HuH-7 (cell line): ENCODE results near the gene TMEM212.
A peak's percentile ranks its signal among the peaks of the same experiment; 100 is the strongest.

ENCODE experiments used
- DNase-seq: peaks from one replicate; pipeline ENCODE4 v3.0.0; 2011; ENCODE audit warnings: low spot score

The TMEM212 gene

DNA sequence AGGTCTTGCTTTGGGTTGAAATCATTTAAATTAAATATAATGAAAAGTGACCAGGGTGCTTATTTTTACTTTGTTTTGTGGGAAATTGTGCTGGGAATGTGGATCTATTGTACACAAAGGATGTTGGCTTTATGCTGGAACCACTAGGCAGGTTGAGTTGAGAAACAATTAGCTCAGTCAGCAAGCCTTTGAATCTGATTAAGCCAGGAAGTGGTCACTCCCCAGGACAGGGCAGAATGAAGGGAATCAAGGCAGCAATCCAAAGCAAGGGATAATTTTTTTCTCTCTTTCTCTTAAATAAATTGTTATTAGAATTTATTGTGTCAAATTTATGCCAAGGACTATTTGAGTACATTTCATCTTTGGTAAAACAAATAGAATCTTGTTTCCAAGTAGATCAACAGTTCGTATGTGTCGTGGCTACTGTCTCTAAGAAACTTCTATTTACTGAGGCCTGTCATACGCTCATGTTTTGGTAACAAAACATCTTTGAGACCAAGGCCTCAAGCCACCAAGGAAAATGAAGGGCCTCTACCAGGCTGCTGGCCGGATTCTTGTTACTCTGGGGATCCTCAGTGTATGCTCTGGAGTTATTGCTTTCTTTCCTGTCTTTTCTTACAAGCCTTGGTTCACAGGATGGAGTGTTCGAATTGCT, at the start of gene TMEM212:
TSS of gene TMEM212 (plus strand) at position 486 of the 655 bp plus-strand sequence. CDS start at position 521, 35 bp downstream.
- no peak for DNase-seq

DNA sequence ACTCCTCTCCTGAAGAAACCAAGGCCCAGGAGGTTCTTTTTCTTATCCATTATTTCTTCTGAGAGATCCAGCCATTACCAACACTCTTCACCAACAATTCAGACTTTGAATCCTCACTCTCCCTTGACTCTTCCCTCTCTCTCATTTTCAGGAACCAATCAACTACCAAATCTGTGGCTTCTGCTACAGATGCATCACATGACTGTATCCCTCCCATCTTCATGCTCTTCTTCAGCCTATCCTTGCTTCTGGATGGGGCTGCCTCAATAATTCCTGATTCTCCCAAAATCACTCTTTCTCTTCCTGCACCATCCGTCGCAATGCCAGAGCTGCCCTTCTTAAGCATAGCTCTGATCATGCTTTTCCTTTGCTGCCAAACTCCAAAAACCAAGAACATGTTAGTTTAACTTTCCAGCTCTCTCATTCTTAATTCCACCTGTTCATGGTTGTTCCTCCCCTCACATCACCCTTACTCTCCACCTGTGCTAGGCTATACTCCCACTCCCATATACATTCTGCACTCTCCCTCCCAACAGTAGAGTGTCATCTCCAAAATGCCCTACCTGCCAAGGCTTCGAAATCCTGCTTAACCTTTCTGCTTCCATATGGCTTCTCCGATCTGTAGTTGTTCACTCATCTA, 46.4 kb upstream of the TMEM212 start:
- DNase-seq: no peak

DNA sequence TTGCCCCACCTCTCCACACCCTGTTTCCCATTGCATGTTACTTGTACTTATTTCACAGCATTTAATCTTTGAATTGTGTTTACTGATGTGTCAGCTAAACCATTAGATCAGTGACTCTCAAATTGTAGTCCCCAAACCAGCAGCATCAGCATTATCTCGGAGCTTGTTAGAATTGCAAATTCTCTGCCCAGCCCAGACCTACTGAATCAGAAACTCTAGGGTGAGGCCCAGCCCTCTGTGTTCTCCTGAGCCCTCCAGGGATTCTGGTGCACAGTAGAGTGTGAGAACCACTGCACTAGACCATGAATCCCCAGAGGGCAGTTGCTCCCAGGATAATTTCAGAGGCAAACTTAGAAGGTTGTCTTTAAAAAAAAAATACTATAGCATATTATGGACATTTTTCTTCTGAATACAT, 45.9 kb upstream of the TMEM212 start:
- no peak for DNase-seq

DNA sequence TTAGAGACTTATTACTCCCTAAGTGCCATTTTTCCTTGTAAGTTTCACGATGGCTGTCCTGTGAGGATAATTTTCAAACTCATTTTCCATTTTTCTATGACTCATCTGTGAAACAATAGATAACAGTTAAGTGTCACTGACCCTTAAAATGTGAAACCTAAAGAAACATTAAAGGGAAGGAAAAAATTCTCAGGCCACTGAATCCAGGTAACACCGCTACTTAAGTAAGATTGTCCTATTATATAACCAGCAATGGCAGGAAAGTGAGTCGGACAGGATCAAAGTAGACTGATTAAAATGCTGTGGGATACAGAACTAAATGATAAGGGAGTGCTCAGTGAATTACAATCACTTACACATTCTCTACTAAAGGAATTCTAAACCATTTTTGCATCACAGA, 45.3 kb upstream of the TMEM212 start:
- no peak for DNase-seq

DNA sequence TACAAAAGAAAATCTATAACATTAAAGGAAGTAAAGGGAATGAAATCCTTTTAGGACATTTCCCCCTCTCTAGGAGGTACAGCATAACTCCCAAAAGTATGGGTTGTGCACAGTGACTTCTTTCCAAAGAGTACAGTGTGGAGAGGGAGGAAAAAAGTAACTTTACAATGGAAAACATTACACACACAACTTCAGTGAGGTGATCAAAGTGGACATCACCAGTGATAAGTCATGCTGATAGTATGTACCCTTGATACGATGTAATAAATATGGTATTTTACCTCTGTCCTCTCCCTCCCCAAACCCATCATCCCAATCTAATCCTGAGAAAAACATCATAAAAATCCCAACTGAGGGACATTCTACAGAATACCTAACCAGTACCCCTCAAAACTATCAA, 43.6 kb upstream of the TMEM212 start:
- no peak for DNase-seq

DNA sequence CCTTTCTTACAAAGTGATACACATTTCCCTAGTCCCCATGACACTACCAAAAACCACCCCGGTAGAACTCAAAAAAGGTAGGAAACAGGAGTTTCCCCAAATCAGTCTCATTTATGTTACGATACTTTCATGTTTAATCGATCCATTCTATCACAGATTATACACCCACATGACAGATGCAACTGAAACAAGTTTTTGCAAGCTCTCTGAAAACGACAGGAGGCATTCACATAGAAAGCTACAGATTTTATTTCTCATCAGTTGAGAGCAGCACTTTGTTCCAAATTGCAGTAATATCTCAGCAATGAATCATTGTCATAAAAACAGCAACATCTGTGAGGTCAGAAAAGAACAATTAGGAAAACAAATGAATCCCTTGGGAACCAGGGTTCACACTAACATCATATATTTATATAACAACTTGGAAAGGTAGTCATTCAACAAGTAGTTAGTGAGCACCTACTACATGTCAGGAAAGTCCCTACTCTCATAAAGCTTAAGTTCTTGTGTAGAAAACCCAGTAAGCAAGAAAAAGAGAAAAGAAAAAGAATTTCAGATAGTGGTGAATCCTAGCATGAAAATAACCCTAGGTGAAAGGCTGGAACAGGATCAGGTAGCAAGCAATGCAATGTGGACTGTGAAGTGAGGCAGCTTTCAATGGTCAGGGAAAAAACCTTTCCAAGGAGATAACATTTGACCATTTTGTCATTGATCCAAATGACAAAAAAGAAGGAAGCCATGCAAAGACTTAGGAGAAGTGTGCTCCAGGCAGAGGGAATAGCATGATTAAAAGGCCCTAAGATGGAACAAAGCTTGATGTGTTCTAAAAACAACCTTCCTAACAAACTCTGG, 41.2 kb upstream of the TMEM212 start:
- no peak for DNase-seq

DNA sequence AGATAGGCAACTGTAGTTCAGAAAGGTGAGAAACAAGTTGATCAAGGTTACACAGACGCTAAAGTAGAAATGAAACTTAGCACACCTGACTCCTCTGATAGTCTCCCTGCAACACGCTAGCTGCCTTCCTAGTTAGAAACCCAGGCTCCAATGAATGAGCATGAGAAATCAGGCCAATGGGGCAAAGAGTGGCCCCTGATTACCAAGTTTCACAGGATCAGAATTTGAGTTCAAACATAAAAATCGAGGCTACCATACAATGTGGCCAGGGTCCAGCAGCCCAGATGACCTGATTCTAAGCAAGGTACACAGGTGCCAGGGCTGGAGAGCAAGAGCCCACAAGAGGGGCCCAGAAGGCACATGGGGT, 40.6 kb upstream of the TMEM212 start:
- DNase-seq: no peak

GRCh38 chr3:171803044-171803443, 40.1 kb upstream of the TMEM212 start:
- no peak for DNase-seq

DNA sequence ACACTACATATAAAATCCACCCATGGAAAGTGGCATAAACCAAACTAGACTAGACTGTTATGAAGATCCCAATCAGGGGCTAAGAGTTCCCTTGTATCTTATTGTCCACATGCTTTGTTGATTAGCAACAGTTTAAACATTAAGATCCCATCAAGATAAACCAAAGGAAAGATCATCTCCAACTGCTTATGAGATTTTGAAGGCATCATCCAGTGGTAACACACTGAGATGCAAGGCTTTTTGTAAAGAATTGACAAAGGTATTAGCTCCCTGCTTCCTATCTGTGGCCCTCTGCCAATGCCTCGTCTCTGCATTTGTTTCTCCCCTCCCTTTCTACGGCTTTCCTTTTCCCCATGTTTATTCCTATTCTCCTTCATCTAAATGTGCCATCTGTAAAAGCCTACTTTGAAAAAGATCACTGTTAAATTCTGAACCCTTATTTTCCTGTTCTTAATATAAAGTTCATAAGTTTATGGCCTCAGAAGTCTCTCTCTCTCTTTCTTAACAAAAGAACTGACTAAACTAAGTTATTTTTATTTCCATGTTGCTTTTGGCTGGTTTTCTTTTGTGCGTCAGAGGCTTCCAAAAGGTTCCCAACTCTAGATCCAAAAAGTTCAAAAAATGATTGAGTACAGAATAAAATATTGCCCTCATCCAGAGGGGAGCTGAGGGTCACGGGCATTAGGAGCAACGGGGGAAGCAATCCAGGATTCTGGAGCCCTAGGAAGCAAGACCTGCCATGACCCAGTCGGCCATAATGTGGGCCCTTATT, 38.3 kb upstream of the TMEM212 start:
- no peak for DNase-seq

GRCh38 chr3:171805687-171806086, 37.5 kb upstream of the TMEM212 start:
- no peak for DNase-seq

DNA sequence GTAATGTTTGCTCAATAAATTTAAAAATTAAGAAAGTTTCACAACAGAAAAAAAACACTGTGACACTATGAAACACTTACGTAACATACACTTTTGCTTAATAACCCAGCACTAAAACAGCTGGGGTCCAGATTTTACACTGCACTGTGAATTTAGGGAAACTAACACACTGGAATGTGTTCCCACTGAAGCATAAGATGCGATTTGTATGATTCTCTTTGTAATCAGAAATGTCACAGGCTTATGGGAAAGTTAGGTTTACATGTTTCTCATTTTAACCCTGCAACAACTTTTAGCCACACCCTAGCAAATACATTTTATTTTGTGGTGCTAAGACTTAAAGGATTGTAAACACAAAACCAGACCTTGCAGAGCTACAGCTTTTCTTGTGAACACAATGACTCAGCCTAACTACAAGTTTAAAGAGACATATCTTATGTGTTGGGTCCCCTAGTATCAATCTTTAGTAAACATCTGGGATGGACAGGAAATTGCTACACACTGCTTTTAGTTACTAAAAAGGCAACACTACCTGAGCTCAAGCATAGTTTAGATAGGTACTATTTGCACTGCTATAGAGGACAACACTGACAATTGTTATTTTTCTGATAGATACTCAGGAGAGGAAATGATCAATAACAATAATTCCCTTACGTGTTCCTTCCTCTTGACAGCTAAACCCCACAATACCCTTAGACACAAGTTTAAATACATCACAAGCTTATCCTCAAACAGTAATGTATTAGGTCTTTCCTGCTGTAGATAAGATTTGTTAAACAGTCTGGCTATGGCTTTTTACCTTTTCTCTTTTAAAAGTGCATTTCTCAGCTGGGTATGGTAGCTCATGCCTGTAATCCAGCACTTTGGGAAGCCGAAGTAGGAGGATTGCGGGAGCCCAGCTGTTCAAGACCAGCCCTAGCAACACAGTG, 36.7 kb upstream of the TMEM212 start:
- DNase-seq: peak; percentile 85

- DNase-seq: no peak
These were observed 35.9 kb upstream of the TMEM212 start for GRCh38 chr3:171807129-171807675.

DNA sequence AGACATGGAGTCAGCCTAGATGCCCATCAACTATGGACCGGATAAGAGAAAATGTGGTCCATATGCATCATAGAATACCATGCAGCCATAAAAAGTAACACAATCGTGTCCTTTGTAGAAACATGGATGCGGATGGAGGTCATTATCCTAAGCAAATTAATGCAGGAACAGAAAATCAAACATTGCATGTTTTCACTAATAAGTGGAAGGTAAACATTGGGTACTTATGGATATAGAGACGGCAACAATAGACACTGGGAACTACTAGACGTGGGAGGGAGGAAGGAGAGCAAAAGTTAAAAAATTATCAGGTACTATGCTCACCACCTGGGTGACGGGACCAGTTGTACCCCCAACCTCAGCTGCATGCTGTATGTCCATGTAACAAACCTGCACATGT, 35.3 kb upstream of the TMEM212 start:
- no peak for DNase-seq

DNA sequence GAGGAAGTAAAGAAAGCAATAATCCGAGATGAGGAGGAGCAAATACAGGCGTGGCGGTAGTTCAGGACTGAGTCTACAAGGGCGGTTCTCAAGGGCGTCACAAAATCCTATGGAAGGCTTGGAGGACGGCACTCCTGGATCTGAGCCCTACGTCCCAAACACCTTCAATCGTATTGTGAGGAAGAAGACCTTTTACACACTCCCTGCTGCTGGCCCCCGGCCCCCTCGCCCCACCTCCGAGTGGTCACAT, 33.6 kb upstream of the TMEM212 start:
- DNase-seq: no peak

GRCh38 chr3:171809861-171810628, 33.1 kb upstream of the TMEM212 start, which contains the start of gene PLD1:
Gene PLD1 (minus strand): TSS chr3:171810483. CDS start chr3:171738051, 72,432 bp downstream.
- peak; percentile 94 for DNase-seq

DNA sequence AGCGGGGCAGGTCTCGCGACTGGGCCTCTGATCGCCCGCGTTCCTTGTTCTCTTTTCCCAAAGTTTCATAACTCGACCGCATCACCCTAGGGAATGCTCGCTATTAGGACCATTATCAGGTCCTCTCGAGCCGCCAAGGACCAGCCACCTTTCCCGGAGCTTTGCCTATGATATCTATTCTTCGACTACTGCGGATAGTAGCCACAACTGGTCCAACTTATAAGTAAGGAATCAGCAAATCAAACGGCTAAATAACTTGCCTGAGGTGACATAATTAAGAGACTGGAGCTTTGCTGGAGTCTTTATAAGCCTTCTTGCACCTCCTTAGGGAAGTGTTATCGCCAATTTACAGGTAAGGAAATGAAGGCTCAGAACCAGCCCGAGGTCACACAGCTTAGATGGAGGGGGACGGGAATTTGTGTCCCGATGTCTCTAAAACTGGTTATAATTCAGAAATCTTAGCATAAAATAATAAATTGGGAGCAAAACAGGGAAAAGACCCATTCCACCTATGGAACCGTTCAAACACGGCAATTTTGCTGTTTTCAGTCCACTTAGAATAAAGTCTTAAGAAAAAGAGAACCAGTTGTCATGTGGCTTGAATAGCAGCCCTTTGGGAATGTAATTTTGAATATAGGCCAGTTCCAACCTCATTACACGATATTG, 32.4 kb upstream of the TMEM212 start:
- DNase-seq: no peak

- peak; percentile 68 for DNase-seq
These were observed 31.7 kb upstream of the TMEM212 start for GRCh38 chr3:171811295-171811912.

DNA sequence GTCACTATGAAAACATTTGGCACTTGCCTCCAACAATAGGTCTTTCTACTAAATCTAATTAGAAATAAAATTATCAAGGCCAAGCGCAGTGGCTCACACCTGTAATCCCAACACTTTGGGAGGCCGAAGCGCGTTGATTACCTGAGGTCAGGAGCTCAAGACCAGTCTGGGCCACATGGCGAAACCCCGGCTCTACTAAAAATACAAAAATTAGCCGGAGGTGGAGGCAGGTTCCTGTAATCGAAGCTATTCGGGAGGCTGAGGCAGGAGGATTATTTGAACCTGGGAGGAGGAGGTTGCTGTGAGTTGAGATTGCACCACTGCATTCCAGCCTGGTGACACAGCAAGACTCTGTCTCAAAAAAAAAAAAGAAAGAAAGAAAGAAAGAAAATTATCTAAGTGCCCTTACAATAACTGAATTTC, 31.2 kb upstream of the TMEM212 start:
- no peak for DNase-seq

DNA sequence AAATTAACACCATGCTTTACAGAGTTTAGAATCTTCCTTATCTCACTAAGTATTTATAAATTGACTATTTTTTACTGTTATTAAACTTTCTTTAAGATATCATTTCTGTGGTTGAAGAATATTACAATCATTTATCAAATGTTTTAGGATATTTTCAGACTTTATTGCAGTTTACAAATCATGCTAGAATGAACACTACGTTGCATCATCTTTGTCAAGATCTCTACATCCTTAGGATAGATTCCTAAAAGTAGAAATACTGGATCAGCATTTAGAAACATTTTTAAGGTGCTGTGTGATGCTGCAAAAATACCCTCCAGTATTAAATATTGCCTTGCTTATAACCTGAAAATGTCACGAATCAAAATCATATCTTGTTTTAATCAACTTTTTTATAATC, 30.3 kb upstream of the TMEM212 start:
- no peak for DNase-seq
